Lower lobe of right lung (tissue), 2 donors: ENCODE data around the gene LBHD2. TPM values are rescaled to one million over a fixed set of nuclear protein-coding genes. Genes with fewer than 3 reads are reported as not detected.

Experiments used
- ATAC-seq, 2 donors: fragments of 200-7000 bp; cut with Tn5 transposase; one replicate each; pipeline ENCODE4 v1.9.1; 2020 to 2022; ENCODE audit warnings: mild to moderate bottlenecking in 2 of 2, moderate library complexity in 2 of 2
- DNase-seq: peaks from one replicate; pipeline ENCODE4 v3.0.0-alpha.2; 2020
- H3K27ac ChIP-seq: fragments of 200-600 bp; one replicate; pipeline ENCODE4 v1.8.0; 2022
- H3K27me3 ChIP-seq: fragments of 200-600 bp; one replicate; pipeline ENCODE4 v1.8.0; 2022; ENCODE audit warnings: low read depth
- H3K36me3 ChIP-seq: fragments of 200-600 bp; one replicate; pipeline ENCODE4 v1.8.0; 2022; ENCODE audit warnings: mild to moderate bottlenecking
- H3K4me1 ChIP-seq: fragments of 200-600 bp; one replicate; pipeline ENCODE4 v1.8.0; 2022
- H3K4me3 ChIP-seq: fragments of 200-600 bp; one replicate; pipeline ENCODE4 v1.8.0; 2022; ENCODE audit warnings: mild to moderate bottlenecking
- H3K9me3 ChIP-seq: fragments of 200-600 bp; one replicate; pipeline ENCODE4 v1.8.0; 2022
- intact Hi-C: fragments of 100-400 bp; cut with DNase I; formaldehyde crosslinking; loops from one replicate; pipeline ENCODE4 v1.11.0; 2022
- total RNA-seq: library from RNA; stranded (reverse); fragmentation: NEBNext Ultra II Directional; extraction: Animal tissue kit (Norgen Biotek cat#: 25700); gene quantifications from one replicate; pipeline ENCODE4 v1.2.1, GENCODE V29; 2021
- TF ChIP-seq, protein P1 (sequence below): fragments of 200-600 bp; IDR thresholded peaks from one replicate; pipeline ENCODE4 v1.8.0; 2022; ENCODE audit warnings: antibody characterized with exemption, mild to moderate bottlenecking
- donor health status: DM: no; HTN: yes; CAD: no; lungs with severe emphysema.

Gene LBHD2
- total RNA-seq, 1 donor from 2014 or later = not detected

DNA sequence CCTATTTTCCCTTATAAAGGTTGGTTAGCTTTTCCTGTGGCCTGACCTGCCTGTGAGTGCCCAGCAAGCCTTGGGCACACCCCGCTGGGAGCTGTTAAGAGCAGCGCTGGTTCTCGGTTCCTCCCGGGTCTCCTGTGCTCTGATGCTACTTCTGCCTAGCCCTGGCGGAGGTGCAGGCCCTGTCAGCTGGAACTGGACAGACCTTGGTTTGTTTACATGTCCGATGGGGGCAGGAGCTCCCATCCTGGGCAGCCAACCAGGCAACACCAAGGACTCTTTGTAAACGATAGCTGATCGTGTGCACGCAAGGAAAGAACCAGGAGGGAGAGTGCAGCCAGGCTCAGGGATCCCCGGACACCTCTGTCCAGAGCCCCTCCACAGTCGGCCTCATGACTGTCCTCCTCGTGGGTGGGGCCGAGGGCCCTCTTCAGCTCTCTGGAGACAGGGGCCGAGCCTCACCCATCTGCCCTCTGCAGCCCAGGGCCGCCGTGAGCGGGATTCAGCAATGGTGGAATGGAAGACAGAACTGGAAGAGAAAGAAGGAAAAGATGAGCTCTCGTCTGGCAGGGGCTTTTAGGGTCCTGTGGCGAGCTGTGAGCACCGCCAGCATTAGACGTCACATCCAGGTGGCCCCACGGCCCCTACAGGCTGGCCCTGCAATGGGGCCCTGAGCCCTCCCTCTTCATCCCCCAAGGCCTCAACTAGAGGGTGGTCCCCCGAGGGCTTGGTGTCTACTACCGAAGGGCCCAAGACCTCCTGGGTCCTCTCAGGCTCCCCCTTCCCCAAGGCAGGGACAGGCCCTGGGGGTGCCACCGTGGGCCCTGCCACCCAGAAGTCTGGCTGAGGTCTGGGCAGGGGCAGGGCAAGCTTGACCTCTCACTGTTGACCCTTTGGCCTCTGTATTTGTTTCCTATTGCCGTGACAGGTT lies 51.6 kb downstream of the LBHD2 start:
- H3K4me3 ChIP-seq = no peak overlapping the region
- H3K4me1 ChIP-seq = peaks cover 19% of the 10 kb centered on the region
- intact Hi-C loops = no loop called here
- no peak for ATAC-seq
- no peak for DNase-seq
- TF ChIP-seq, protein P1, sequence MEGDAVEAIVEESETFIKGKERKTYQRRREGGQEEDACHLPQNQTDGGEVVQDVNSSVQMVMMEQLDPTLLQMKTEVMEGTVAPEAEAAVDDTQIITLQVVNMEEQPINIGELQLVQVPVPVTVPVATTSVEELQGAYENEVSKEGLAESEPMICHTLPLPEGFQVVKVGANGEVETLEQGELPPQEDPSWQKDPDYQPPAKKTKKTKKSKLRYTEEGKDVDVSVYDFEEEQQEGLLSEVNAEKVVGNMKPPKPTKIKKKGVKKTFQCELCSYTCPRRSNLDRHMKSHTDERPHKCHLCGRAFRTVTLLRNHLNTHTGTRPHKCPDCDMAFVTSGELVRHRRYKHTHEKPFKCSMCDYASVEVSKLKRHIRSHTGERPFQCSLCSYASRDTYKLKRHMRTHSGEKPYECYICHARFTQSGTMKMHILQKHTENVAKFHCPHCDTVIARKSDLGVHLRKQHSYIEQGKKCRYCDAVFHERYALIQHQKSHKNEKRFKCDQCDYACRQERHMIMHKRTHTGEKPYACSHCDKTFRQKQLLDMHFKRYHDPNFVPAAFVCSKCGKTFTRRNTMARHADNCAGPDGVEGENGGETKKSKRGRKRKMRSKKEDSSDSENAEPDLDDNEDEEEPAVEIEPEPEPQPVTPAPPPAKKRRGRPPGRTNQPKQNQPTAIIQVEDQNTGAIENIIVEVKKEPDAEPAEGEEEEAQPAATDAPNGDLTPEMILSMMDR = no peak
- H3K27ac ChIP-seq = no peak overlapping the region
- H3K27me3 ChIP-seq = peaks cover 5% of the 10 kb centered on the region
- peaks cover 55% of the 10 kb centered on the region for H3K36me3 ChIP-seq
- H3K9me3 ChIP-seq = no peaks in the 10 kb centered on the region

DNA sequence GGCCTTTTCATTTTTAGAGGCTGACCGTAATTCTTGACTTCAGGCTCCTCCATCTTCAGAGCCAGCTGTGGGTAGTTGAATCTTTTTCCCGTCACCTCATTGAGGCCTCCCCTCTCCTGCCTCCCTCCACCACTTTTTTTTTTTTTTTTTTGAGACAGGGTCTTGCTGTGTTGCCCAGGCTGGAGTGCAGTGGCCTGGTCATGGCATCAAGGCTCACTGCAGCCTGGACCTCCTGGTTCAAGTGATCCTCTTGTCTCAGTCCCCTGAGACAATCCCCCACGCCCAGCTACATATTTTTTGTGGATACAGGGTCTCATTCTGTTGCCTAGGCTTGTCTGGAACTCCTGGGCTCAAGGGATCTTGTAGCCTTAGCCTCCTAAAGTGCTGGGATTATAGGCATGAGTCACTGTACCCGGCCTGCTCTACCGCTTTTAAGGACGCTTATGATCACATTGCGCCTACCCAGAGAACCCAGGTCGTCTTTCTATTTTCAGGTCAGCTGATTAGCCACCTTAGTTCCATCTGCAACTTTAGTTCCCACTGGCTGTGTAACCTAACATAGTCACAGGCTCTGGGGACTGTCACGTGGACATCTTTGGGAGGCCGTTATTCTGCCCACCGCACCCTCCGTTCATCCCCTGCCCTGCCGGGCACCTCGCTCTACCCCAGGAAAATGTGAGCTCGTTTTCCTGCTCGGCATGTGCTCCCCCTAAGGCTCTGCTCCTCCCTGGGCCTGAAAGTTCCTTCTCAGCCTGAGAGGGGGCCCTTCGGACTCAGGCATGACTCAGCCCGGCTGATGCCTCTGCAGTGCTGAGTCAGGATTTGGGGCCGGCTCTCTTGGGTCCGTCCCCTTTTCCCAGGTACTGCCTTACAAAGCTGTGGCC lies 52.6 kb downstream of the LBHD2 start:
- Histone ChIP-seq H3K36me3 (peaks cover 45% of the 10 kb centered on the region), H3K27ac (no peak overlapping the region), H3K27me3 (peaks cover 5% of the 10 kb centered on the region), H3K4me3 (no peak overlapping the region), H3K9me3 (no peaks in the 10 kb centered on the region), H3K4me1 (peaks cover 10% of the 10 kb centered on the region)
- intact Hi-C loops = no loop called here
- ATAC-seq (peak; percentile 43 to 48), DNase-seq (peak; percentile 64)
- TF ChIP-seq, protein P1 = no peak

DNA sequence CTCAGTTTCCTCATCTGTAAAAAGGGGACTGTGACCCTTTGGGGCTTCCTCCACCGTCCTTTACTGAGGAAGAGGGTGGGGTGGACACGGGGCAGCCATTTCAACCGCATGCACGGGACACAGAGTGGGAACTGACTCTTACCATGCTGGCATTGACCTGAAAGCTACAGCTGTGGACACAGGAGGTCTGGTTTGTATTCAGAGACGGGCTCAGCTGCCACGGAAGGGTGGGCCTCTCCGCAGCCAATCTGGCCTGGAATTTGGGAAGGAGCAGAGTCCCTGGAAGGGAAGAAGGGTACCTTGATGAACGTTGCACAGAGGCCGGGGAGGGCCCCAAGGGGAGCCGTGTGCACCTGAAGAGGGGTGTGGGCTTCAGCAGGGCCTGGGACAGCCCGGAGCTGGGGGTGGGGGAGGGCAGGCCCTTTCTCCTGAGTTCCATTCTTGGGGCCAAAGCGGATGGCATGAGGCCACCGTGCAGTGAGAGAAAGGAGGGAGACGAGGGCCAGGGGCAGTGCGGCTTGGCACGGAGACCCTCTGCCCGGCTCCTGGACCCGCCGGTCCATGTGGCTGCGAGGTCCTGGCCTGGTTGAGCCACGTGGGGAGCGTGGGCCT lies 53.8 kb downstream of the LBHD2 start:
- intact Hi-C loops = no loop called here
- Histone ChIP-seq H3K4me3 (no peak overlapping the region), H3K9me3 (no peaks in the 10 kb centered on the region), H3K36me3 (peaks cover 34% of the 10 kb centered on the region), H3K27ac (peak overlapping the region; percentile 5), H3K4me1 (peaks cover 10% of the 10 kb centered on the region), H3K27me3 (peaks cover 9% of the 10 kb centered on the region)
- TF ChIP-seq, protein P1 = no peak
- DNase-seq = no peak
- ATAC-seq = peak; percentile 2

DNA sequence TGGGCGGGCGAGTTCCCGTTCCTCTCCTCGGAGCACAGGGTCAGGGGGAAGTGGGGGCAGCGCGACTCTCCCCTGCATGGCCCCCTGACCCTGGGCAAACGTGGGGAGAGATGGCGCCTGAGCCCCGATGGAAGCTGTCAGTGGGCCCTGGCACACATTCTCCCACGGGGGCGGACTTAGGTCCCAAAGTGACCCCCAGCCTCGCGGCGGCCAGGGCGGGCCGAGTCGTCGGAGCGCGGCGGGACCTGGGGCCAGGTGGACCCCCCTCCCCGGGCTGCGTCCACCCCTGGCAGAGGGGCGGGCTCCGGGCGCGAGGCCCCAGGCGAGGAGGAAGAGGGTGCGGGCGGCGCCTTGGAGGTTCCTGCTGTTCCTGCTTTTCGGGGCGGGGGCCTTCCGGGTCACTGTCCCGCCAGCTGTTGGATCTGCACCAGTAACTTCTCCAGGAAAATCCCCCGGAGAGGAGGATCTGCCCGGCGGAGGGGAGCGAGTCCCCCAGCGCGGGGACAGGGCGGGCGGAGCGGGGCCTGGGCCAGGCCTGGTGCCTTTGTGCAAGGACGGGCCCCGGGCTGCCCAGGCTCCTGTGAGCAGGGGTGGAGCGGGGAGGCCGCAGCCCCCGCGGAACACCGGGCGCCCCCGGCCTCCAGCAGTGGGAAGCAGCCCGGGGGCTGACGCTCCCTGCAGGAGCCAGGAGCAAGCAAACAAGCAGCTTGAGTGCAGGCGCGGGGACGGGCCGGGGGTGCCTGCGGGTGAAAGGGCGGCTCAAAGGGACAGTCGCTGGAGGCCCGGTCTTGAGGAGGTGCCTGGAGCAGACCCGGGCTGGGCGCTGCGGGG lies 54.5 kb downstream of the LBHD2 start:
- Histone ChIP-seq H3K27me3 (peaks cover 13% of the 10 kb centered on the region), H3K9me3 (no peaks in the 10 kb centered on the region), H3K4me1 (peaks cover 10% of the 10 kb centered on the region), H3K27ac (peak overlapping the region; percentile 5), H3K4me3 (peak overlapping the region; percentile 17), H3K36me3 (peaks cover 26% of the 10 kb centered on the region)
- peak; percentile 65 for DNase-seq
- peak; percentile 37 to 61 for ATAC-seq
- TF ChIP-seq, protein P1 = no peak
- intact Hi-C loops = no loop called here
